Measurements from ENCODE around the gene MYO15A. TPM values are rescaled to one million over a fixed set of nuclear protein-coding genes. Genes with fewer than 3 reads are reported as not detected.

MYO15A gene
- total and polyA plus RNA-seq, 2 experiments from 2014 or later = 1.0 to 2.2 TPM

GRCh38 chr17:18070861-18071340 is 37.7 kb upstream of the MYO15A start:
- H3F3A ChIP-seq (replicated peaks; ENCODE audit: low read depth) = no peaks in the 10 kb centered on the region
- TF ChIP-seq, protein P1, sequence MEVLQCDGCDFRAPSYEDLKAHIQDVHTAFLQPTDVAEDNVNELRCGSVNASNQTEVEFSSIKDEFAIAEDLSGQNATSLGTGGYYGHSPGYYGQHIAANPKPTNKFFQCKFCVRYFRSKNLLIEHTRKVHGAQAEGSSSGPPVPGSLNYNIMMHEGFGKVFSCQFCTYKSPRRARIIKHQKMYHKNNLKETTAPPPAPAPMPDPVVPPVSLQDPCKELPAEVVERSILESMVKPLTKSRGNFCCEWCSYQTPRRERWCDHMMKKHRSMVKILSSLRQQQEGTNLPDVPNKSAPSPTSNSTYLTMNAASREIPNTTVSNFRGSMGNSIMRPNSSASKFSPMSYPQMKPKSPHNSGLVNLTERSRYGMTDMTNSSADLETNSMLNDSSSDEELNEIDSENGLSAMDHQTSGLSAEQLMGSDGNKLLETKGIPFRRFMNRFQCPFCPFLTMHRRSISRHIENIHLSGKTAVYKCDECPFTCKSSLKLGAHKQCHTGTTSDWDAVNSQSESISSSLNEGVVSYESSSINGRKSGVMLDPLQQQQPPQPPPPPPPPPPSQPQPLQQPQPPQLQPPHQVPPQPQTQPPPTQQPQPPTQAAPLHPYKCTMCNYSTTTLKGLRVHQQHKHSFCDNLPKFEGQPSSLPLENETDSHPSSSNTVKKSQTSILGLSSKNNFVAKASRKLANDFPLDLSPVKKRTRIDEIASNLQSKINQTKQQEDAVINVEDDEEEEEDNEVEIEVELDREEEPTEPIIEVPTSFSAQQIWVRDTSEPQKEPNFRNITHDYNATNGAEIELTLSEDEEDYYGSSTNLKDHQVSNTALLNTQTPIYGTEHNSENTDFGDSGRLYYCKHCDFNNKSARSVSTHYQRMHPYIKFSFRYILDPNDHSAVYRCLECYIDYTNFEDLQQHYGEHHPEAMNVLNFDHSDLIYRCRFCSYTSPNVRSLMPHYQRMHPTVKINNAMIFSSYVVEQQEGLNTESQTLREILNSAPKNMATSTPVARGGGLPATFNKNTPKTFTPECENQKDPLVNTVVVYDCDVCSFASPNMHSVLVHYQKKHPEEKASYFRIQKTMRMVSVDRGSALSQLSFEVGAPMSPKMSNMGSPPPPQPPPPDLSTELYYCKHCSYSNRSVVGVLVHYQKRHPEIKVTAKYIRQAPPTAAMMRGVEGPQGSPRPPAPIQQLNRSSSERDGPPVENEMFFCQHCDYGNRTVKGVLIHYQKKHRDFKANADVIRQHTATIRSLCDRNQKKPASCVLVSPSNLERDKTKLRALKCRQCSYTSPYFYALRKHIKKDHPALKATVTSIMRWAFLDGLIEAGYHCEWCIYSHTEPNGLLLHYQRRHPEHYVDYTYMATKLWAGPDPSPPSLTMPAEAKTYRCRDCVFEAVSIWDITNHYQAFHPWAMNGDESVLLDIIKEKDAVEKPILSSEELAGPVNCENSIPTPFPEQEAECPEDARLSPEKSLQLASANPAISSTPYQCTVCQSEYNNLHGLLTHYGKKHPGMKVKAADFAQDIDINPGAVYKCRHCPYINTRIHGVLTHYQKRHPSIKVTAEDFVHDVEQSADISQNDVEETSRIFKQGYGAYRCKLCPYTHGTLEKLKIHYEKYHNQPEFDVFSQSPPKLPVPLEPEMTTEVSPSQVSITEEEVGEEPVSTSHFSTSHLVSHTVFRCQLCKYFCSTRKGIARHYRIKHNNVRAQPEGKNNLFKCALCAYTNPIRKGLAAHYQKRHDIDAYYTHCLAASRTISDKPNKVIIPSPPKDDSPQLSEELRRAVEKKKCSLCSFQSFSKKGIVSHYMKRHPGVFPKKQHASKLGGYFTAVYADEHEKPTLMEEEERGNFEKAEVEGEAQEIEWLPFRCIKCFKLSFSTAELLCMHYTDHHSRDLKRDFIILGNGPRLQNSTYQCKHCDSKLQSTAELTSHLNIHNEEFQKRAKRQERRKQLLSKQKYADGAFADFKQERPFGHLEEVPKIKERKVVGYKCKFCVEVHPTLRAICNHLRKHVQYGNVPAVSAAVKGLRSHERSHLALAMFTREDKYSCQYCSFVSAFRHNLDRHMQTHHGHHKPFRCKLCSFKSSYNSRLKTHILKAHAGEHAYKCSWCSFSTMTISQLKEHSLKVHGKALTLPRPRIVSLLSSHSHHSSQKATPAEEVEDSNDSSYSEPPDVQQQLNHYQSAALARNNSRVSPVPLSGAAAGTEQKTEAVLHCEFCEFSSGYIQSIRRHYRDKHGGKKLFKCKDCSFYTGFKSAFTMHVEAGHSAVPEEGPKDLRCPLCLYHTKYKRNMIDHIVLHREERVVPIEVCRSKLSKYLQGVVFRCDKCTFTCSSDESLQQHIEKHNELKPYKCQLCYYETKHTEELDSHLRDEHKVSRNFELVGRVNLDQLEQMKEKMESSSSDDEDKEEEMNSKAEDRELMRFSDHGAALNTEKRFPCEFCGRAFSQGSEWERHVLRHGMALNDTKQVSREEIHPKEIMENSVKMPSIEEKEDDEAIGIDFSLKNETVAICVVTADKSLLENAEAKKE (CRISPR knock-in tag; IDR thresholded peaks at IDR 0.05) = no peak
- TF ChIP-seq EZH2phosphoT487 (IDR thresholded peaks at IDR 0.05; ENCODE audit: unreplicated experiment) (no peak), STAT1 (IDR thresholded peaks at IDR 0.05; ENCODE audit: unreplicated experiment) (no peak), JUNB (IDR thresholded peaks at IDR 0.05; ENCODE audit: unreplicated experiment) (no peak), POLR2AphosphoS5 (IDR thresholded peaks at IDR 0.05; ENCODE audit: low read depth) (no peak), CTCF (conservative IDR thresholded peaks at IDR 0.05; ENCODE audit: low read depth in 2 of 2) (no peak), ZNF114 (CRISPR knock-in tag; IDR thresholded peaks at IDR 0.05) (no peak), CREB1 (CRISPR knock-in tag; IDR thresholded peaks at IDR 0.05; ENCODE audit: low read depth) (no peak), ZNF331 (CRISPR knock-in tag; IDR thresholded peaks at IDR 0.05; ENCODE audit: low read depth) (no peak), EZH2 (IDR thresholded peaks at IDR 0.05; ENCODE audit: low read depth, unreplicated experiment) (no peak), NANOG (IDR thresholded peaks at IDR 0.05; ENCODE audit: borderline replicate concordance) (no peak)
- TF ChIP-seq, protein P2, sequence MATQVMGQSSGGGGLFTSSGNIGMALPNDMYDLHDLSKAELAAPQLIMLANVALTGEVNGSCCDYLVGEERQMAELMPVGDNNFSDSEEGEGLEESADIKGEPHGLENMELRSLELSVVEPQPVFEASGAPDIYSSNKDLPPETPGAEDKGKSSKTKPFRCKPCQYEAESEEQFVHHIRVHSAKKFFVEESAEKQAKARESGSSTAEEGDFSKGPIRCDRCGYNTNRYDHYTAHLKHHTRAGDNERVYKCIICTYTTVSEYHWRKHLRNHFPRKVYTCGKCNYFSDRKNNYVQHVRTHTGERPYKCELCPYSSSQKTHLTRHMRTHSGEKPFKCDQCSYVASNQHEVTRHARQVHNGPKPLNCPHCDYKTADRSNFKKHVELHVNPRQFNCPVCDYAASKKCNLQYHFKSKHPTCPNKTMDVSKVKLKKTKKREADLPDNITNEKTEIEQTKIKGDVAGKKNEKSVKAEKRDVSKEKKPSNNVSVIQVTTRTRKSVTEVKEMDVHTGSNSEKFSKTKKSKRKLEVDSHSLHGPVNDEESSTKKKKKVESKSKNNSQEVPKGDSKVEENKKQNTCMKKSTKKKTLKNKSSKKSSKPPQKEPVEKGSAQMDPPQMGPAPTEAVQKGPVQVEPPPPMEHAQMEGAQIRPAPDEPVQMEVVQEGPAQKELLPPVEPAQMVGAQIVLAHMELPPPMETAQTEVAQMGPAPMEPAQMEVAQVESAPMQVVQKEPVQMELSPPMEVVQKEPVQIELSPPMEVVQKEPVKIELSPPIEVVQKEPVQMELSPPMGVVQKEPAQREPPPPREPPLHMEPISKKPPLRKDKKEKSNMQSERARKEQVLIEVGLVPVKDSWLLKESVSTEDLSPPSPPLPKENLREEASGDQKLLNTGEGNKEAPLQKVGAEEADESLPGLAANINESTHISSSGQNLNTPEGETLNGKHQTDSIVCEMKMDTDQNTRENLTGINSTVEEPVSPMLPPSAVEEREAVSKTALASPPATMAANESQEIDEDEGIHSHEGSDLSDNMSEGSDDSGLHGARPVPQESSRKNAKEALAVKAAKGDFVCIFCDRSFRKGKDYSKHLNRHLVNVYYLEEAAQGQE (IDR thresholded peaks at IDR 0.05; ENCODE audit: unreplicated experiment) = no peak
- TF ChIP-seq, protein P3, sequence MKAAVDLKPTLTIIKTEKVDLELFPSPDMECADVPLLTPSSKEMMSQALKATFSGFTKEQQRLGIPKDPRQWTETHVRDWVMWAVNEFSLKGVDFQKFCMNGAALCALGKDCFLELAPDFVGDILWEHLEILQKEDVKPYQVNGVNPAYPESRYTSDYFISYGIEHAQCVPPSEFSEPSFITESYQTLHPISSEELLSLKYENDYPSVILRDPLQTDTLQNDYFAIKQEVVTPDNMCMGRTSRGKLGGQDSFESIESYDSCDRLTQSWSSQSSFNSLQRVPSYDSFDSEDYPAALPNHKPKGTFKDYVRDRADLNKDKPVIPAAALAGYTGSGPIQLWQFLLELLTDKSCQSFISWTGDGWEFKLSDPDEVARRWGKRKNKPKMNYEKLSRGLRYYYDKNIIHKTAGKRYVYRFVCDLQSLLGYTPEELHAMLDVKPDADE (IDR thresholded peaks at IDR 0.05) = no peak
- H3K79me2 ChIP-seq (replicated peaks; ENCODE audit: insufficient read depth) = no peaks in the 10 kb centered on the region
- no peaks in the 10 kb centered on the region for H3K9me2 ChIP-seq (ENCODE audit: insufficient read depth)
- Mint-ChIP-seq H3K9me3 (no peaks in the 10 kb centered on the region), H3K36me3 (ENCODE audit: low read depth) (no peaks in the 10 kb centered on the region), H3K27me3 (ENCODE audit: insufficient read depth, low read depth, poor library complexity) (peaks cover 1% of the 10 kb centered on the region), H3K27ac (no peak overlapping the region; the same call in 1 of the 2 replicates), H3K4me3 (no peak overlapping the region), H3K4me1 (peaks cover 3% of the 10 kb centered on the region)
- H3K4me2 ChIP-seq = no peak overlapping the region
- ATAC-seq (peak; percentile 62), DNase-seq (ENCODE audit: low spot score) (peak; percentile 19)
- H4K20me1 ChIP-seq (replicated peaks; ENCODE audit: insufficient read depth) = 0 out of 2 replicates have a peak, but pooled peaks cover 2% of the 10 kb centered on the region
- no peaks in the 10 kb centered on the region for H3K4me1 ChIP-seq (ENCODE audit: insufficient read depth)
- H2AFZ ChIP-seq = peak overlapping the region; percentile 29; the same call in 1 of the 2 replicates
- H3K4me3 ChIP-seq = no peak overlapping the region
- no peaks in the 10 kb centered on the region for H3K27me3 ChIP-seq (ENCODE audit: insufficient read depth)
- H3K36me3 ChIP-seq (ENCODE audit: insufficient read depth) = no peaks in the 10 kb centered on the region
- no peak overlapping the region for H3K27ac ChIP-seq (ENCODE audit: low read depth)

Data from GM23338 (cell line).